Activated CD8-positive, alpha-beta T cell treated with anti-CD3 and anti-CD28 coated beads for 36 hours (primary cell): ENCODE results near the gene ZFP69. TPM values are rescaled to one million over a fixed set of nuclear protein-coding genes. Genes with fewer than 3 reads are reported as not detected.

Experiments used
- ATAC-seq: fragments of 200-7000 bp; cut with Tn5 transposase; one replicate; pipeline ENCODE4 v1.10.0; 2021; ENCODE audit warnings: mild to moderate bottlenecking, moderate library complexity
- CTCF ChIA-PET: fragments of 350-600 bp; sonication (Branson Sonifier 250); formaldehyde crosslinking; loops from one replicate; lab custom pipeline; 2021; ENCODE audit warnings: antibody characterized with exemption; lab: Charles Lee
- POLR2A ChIA-PET: fragments of 350-600 bp; sonication (Branson Sonifier 250); formaldehyde crosslinking; loops from one replicate; lab custom pipeline; 2021; ENCODE audit warnings: antibody characterized with exemption; lab: Charles Lee
- DNase-seq: peaks from one replicate; pipeline ENCODE4 v3.0.0-alpha.2; 2020
- H3K27ac Mint-ChIP-seq: one replicate; pipeline ENCODE4 v1.8.0; 2021; ENCODE audit warnings: mild to moderate bottlenecking, mixed read lengths
- H3K27me3 Mint-ChIP-seq: one replicate; pipeline ENCODE4 v1.8.0; 2021; ENCODE audit warnings: mixed read lengths
- H3K36me3 Mint-ChIP-seq: one replicate; pipeline ENCODE4 v1.8.0; 2021; ENCODE audit warnings: low read depth, mixed read lengths
- H3K4me1 Mint-ChIP-seq: one replicate; pipeline ENCODE4 v1.8.0; 2021; ENCODE audit warnings: low read depth, mixed read lengths
- H3K4me3 Mint-ChIP-seq: one replicate; pipeline ENCODE4 v1.8.0; 2021; ENCODE audit warnings: mild to moderate bottlenecking, moderate library complexity, mixed read lengths
- H3K9me3 Mint-ChIP-seq: one replicate; pipeline ENCODE4 v1.8.0; 2021; ENCODE audit warnings: mixed read lengths
- intact Hi-C: fragments of 100-400 bp; cut with micrococcal nuclease; formaldehyde crosslinking; loops from one replicate; pipeline ENCODE4 v1.10.0; 2022
- total RNA-seq, 2 experiments: library from RNA; stranded (reverse); gene quantifications; one replicate each; pipeline ENCODE4 v1.2.3, GENCODE V29; 2021
- TF ChIP-seq, protein P1 (sequence below): fragments of 200-600 bp; IDR thresholded peaks from one replicate; pipeline ENCODE4 v1.8.0; 2022; ENCODE audit warnings: antibody characterized with exemption, mild to moderate bottlenecking

The ZFP69 gene
- total RNA-seq, 2 experiments from 2014 or later: 4.2 to 4.7 TPM

DNA sequence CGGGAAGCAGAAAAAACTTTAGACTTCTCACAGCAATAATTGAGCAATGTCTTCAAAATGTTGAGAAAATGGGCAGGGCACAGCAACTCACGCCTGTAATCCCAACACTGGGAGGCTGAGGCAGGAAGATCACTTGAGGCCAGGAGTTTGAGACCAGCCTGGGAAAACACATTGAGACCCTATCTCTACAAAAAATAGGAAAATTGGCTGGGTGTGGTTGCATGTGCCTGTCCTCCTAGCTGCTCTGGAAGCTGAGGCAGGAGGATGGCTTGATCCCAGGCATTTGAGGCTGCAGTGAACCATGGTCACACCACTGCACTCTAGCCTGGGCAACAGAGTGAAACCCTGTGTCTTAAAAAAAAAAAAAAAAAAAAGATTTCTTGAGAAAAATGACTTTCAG lies 7.8 kb upstream of the ZFP69 start:
- Mint-ChIP-seq H3K27ac (no peak overlapping the region), H3K27me3 (no peaks in the 10 kb centered on the region), H3K36me3 (peaks cover 50% of the 10 kb centered on the region), H3K9me3 (peaks cover 69% of the 10 kb centered on the region), H3K4me3 (no peak overlapping the region), H3K4me1 (no peaks in the 10 kb centered on the region)
- DNase-seq (no peak), ATAC-seq (no peak)
- intact Hi-C loops: no loop called here
- ChIA-PET CTCF (no interaction called here), POLR2A (interaction anchor here (1.2 kb wide), 1 partner anchor 19 kb away, joined by 4 read pairs; the partner anchor contains the start of gene ZFP69B)
- TF ChIP-seq, protein P1, sequence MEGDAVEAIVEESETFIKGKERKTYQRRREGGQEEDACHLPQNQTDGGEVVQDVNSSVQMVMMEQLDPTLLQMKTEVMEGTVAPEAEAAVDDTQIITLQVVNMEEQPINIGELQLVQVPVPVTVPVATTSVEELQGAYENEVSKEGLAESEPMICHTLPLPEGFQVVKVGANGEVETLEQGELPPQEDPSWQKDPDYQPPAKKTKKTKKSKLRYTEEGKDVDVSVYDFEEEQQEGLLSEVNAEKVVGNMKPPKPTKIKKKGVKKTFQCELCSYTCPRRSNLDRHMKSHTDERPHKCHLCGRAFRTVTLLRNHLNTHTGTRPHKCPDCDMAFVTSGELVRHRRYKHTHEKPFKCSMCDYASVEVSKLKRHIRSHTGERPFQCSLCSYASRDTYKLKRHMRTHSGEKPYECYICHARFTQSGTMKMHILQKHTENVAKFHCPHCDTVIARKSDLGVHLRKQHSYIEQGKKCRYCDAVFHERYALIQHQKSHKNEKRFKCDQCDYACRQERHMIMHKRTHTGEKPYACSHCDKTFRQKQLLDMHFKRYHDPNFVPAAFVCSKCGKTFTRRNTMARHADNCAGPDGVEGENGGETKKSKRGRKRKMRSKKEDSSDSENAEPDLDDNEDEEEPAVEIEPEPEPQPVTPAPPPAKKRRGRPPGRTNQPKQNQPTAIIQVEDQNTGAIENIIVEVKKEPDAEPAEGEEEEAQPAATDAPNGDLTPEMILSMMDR: no peak

DNA sequence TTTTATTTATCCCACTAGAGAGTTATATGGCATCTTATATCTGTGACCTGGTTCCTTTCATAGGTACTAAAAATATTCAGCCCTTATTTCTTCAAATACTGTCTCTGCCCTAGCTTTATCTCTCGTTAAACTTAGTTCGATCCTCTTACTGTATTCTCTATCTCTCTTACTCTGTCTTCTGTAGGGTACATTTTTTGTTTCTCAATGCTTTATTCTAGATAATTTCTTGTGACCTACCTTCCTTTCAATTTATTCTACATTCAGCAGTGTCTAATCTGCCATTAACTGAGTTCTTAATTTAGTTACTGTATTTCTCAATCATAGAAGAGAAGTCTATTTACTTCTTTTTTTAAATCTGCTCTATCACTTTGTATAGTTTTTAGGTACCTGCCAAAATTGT lies 1.8 kb upstream of the ZFP69 start:
- TF ChIP-seq, protein P1: no peak
- peaks cover 21% of the 10 kb centered on the region for H3K4me1 Mint-ChIP-seq
- ATAC-seq (no peak), DNase-seq (no peak)
- H3K4me3 Mint-ChIP-seq: no peak overlapping the region
- ChIA-PET POLR2A (interaction anchor here (1.8 kb wide), 1 partner anchor 9 kb away, joined by 6 read pairs; no protein-coding TSS in a partner anchor), CTCF (interaction anchor here (0.6 to 1.2 kb wide), 3 partner anchors 25 to 322 kb away, joined by 3 to 4 read pairs (median 3); partner anchors contain the start of gene ZFP69B)
- H3K36me3 Mint-ChIP-seq: peaks cover 34% of the 10 kb centered on the region
- peaks cover 45% of the 10 kb centered on the region for H3K9me3 Mint-ChIP-seq
- H3K27ac Mint-ChIP-seq: no peak overlapping the region
- intact Hi-C loops: no loop called here
- no peaks in the 10 kb centered on the region for H3K27me3 Mint-ChIP-seq

DNA sequence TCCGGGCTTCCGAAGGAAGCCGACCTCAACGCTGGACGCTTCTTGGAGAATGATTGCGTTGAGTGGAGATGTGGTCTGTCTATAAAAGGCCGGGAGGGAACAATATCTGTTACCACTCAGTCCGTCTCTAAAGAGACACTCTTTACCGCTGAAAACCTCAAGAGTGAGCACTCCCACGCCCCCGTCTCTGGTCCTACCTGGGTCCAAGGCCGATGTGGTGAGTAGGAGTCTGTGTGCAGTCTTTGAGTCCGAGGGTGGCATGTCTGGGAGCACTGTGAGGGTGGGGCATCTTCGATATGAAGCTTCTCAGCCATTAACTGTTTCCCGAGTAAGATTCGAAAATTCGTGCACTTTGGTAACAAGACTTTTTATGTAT lies 576 bp downstream of the ZFP69 start:
- H3K4me1 Mint-ChIP-seq: peaks cover 21% of the 10 kb centered on the region
- TF ChIP-seq, protein P1: no peak
- H3K9me3 Mint-ChIP-seq: peaks cover 41% of the 10 kb centered on the region
- peak overlapping the region; percentile 75 for H3K27ac Mint-ChIP-seq
- ChIA-PET CTCF (interaction anchor here (0.9 to 1.9 kb wide), 5 partner anchors 28 to 333 kb away, joined by 3 to 9 read pairs (median 4); partner anchors contain the start of gene ZFP69B), POLR2A (interaction anchor here (0.6 to 2.5 kb wide), 8 partner anchors 19 to 149 kb away, joined by 3 to 14 read pairs (median 4); partner anchors contain the start of genes EXO5 and ZFP69B)
- no peaks in the 10 kb centered on the region for H3K27me3 Mint-ChIP-seq
- intact Hi-C loops: no loop called here
- H3K4me3 Mint-ChIP-seq: peak overlapping the region; percentile 77
- DNase-seq (peak; percentile 55), ATAC-seq (peak; percentile 48)
- H3K36me3 Mint-ChIP-seq: peaks cover 53% of the 10 kb centered on the region

DNA sequence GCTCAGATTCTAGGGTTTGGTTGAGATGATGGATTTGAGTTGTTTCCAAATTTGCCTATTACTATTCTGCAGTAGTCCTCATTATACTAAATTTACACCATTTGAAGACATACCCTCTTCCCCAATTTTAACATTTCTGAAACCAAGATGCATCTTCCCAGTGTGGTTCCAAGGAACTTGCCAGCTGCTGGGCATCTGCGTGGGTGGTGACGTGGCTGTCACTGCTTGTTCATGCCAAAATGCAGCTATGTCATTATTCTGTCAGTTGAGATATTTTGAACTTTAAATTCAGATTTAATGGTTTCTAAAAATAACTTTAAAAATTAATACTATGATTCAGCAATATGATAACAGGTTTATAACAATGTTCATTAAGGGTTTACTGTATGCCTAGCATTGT lies 1.2 kb downstream of the ZFP69 start:
- intact Hi-C loops: no loop called here
- POLR2A ChIA-PET: interaction anchor here (0.8 to 2.5 kb wide), 6 partner anchors 19 to 73 kb away, joined by 3 to 14 read pairs (median 5); partner anchors contain the start of genes EXO5 and ZFP69B
- peak overlapping the region; percentile 75 for H3K27ac Mint-ChIP-seq

More for the DNA sequence above, 1.2 kb downstream of the ZFP69 start:
- CTCF ChIA-PET: interaction anchor here (0.9 to 1.9 kb wide), 5 partner anchors 28 to 334 kb away, joined by 3 to 9 read pairs (median 4); partner anchors contain the start of gene ZFP69B
- H3K4me1 Mint-ChIP-seq: peaks cover 21% of the 10 kb centered on the region
- peaks cover 58% of the 10 kb centered on the region for H3K36me3 Mint-ChIP-seq
- ATAC-seq (no peak), DNase-seq (no peak)
- H3K4me3 Mint-ChIP-seq: peak overlapping the region; percentile 77
- H3K9me3 Mint-ChIP-seq: peaks cover 38% of the 10 kb centered on the region
- TF ChIP-seq, protein P1: no peak
- no peaks in the 10 kb centered on the region for H3K27me3 Mint-ChIP-seq
